Muscle layer of duodenum (tissue), 2 donors: ENCODE measurements around the gene MRGPRD.
A peak's percentile ranks its signal among the peaks of the same experiment; 100 is the strongest.

Experiments used
- H3K27ac ChIP-seq: one replicate; pipeline ENCODE4 v1.7.0; 2013; ENCODE audit warnings: mild to moderate bottlenecking, low read length
- H3K27me3 ChIP-seq: one replicate; pipeline ENCODE4 v1.7.0; 2013; ENCODE audit warnings: low read depth, mild to moderate bottlenecking, control low read depth, low read length
- H3K36me3 ChIP-seq, 2 donors: one replicate each; pipeline ENCODE4 v1.7.0; 2013; ENCODE audit warnings: low read length in 2 of 2, control low read depth in 1 of 2, mild to moderate bottlenecking in 1 of 2; ENCODE audit not compliant: insufficient read depth in 2 of 2, control insufficient read depth in 1 of 2
- H3K4me1 ChIP-seq, 2 donors: one replicate each; pipeline ENCODE4 v1.7.0; 2013; ENCODE audit warnings: low read length in 2 of 2, mild to moderate bottlenecking in 2 of 2, control low read depth in 1 of 2, moderate library complexity in 1 of 2; ENCODE audit not compliant: insufficient read depth in 2 of 2, control insufficient read depth in 1 of 2
- H3K4me3 ChIP-seq, 2 donors: one replicate each; pipeline ENCODE4 v1.7.0; 2013; ENCODE audit warnings: low read length in 2 of 2, low read depth in 1 of 2, mild to moderate bottlenecking in 1 of 2
- H3K9me3 ChIP-seq, 2 donors: one replicate each; pipeline ENCODE4 v1.7.0; 2013; ENCODE audit warnings: low read length in 2 of 2, control low read depth in 1 of 2, mild to moderate bottlenecking in 1 of 2; ENCODE audit not compliant: control insufficient read depth in 1 of 2
- donor health status: healthy.

The MRGPRD gene

DNA sequence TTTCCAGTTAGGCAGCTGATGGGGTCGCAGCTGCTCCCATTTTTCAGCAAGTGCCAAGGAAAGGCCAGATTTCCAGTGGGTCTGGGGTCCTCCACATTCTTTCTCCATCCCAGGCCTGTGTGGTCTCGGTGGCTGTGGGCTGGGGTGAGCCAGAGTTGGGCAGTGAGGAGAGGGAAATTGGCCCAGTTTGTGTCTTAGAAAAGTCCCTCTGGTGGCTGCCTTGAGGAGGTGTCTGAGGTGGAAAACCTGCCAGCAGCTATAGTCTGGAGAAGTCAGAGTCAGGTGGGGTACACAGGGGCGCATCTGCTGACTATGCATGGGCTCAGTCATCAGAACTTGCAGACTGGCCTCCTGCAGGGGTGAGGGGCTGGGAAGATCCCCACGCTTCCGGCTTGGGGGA lies 30.5 kb downstream of the MRGPRD start:
- Histone ChIP-seq H3K4me3 (no peak overlapping the region), H3K4me1 (peaks cover 6 to 36% of the 10 kb centered on the region in 2 donors), H3K9me3 (no peaks in the 10 kb centered on the region), H3K27ac (no peak overlapping the region), H3K27me3 (no peaks in the 10 kb centered on the region), H3K36me3 (no peaks in the 10 kb centered on the region)

DNA sequence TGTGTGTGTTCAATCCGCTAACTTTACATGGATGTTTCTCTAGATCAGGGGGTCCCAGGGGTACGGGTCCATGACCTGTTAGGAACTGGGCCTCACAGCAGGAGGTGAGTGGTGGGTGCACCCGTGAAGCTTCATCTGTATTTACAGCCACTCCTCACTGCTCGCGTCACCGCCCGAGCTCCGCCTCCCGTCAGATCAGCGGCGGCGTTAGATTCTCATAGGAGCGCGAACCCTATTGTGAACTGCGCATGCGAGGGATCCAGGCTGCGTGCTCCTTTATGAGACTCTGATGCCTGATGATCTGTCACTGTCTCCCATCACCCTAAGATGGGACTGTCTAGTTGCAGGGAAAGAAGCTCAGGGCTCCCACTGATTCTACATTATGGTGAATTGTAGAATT lies 31.9 kb downstream of the MRGPRD start:
- Histone ChIP-seq H3K27me3 (no peaks in the 10 kb centered on the region), H3K36me3 (no peaks in the 10 kb centered on the region), H3K4me3 (no peak overlapping the region), H3K9me3 (no peaks in the 10 kb centered on the region), H3K27ac (no peak overlapping the region), H3K4me1 (peaks cover 6 to 32% of the 10 kb centered on the region in 2 donors)

DNA sequence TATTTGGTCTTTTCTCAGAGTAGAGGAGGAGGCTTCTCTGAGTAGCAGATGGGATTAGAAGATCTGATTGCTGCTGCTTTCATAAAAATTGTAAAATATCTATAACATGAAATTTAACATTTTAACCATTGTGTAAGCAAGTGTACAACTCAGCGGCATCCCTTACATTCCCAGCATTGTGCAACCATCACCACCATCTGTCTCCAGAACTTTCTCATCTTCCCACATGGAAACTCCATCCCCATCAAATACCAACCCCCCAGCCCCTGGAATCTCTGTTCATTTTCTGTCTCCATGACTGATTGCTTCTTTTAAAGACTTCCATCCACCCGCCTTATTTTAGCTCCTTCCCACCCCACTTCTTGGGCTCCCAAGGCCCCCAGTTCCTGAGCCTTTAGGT lies 32.3 kb downstream of the MRGPRD start:
- H3K9me3 ChIP-seq: no peaks in the 10 kb centered on the region
- H3K4me1 ChIP-seq: peaks cover 6 to 37% of the 10 kb centered on the region in 2 donors
- no peak overlapping the region for H3K27ac ChIP-seq
- no peak overlapping the region for H3K4me3 ChIP-seq
- no peaks in the 10 kb centered on the region for H3K36me3 ChIP-seq
- no peaks in the 10 kb centered on the region for H3K27me3 ChIP-seq

DNA sequence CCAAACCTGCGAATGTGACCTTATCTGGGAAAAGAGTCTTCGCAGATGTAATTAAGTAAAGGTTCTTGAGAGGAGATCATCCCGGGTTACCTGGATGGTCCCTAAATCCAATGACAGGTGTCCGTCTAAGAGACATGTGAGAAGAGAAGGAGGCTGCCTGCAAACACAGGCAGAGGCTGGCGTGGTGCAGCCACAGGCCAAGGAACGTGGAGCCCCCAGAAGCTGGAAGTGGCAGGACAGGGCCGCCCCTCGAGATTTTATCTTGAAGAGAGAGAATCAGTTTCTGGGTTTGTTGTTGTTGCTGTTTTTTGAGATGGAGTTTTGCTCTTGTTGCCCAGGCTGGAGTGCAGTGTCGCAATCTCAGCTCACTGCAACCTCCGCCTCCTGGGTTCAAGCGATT lies 33.6 kb downstream of the MRGPRD start:
- Histone ChIP-seq H3K9me3 (no peaks in the 10 kb centered on the region), H3K36me3 (no peaks in the 10 kb centered on the region), H3K27me3 (no peaks in the 10 kb centered on the region), H3K27ac (no peak overlapping the region), H3K4me1 (peaks cover 6 to 45% of the 10 kb centered on the region in 2 donors), H3K4me3 (peak overlapping the region in 1 of 2 donors; percentile 9)

DNA sequence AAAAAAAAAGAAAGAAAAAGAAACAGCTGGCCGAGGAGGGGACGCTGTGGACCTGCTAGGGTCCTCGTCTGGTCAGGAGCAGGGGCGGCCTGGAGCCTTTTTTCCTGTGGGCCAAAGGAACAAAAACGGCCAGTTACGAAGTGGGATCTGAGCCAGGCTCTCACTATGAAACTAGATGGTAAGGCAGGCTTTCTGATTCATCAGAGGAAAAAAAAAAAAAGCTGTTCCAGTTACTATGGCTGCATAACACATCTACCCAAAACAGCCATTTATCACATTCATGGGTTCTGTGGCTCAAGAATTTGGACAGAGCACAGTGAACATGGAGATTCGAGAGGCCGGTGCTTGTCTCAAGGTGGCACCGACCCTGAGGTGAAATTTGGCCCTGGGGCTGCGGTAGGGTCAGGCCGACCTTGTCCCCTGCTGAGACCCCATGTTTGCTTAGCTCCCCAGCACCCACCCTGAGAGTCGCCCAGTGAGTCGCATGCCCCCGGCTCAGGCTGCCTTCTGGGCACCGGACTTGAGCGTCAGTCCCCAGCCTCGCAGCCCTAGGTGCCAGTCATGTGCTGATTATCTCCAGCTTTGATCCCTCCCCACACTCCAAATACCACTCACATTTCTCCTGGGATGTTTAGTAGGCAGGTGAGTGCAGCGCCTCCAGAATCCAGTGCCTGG lies 34.2 kb downstream of the MRGPRD start:
- peak overlapping the region in 1 of 2 donors; percentile 9 for H3K4me3 ChIP-seq
- no peaks in the 10 kb centered on the region for H3K36me3 ChIP-seq
- H3K27ac ChIP-seq: no peak overlapping the region
- H3K27me3 ChIP-seq: no peaks in the 10 kb centered on the region
- H3K9me3 ChIP-seq: no peaks in the 10 kb centered on the region
- H3K4me1 ChIP-seq: peaks cover 6 to 45% of the 10 kb centered on the region in 2 donors

DNA sequence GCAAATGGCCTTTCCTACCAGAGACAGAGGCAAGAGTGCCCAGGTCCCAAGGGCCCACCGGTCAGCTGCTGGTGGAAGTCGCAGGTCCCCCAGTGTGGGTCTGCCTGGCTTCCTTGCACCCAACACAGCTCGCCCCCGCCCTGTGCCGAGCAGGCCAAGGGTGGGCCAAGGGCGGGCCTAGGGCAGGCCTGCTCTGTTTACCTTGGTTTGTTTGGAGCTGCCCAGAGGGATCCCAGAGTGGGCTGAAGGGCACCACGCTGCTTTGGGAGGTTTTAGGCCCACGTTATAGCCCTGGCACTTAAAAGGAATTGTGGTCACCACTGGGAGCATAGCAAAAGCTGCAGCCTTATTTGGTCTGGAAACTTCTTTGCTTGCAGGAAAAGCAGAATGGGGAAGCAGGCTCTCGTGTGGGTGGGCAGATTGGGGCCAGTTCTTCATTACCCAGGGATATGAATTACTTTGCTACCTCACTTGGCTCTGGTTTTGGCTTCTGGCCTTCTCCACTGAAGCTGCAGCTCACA lies 38.0 kb downstream of the MRGPRD start:
- Histone ChIP-seq H3K27ac (peak overlapping the region; percentile 75), H3K27me3 (no peaks in the 10 kb centered on the region), H3K4me3 (peak overlapping the region in 1 of 2 donors; percentile 0), H3K4me1 (peaks cover 6 to 37% of the 10 kb centered on the region in 2 donors), H3K36me3 (peaks cover 10 to 24% of the 10 kb centered on the region in 2 donors), H3K9me3 (no peaks in the 10 kb centered on the region)

DNA sequence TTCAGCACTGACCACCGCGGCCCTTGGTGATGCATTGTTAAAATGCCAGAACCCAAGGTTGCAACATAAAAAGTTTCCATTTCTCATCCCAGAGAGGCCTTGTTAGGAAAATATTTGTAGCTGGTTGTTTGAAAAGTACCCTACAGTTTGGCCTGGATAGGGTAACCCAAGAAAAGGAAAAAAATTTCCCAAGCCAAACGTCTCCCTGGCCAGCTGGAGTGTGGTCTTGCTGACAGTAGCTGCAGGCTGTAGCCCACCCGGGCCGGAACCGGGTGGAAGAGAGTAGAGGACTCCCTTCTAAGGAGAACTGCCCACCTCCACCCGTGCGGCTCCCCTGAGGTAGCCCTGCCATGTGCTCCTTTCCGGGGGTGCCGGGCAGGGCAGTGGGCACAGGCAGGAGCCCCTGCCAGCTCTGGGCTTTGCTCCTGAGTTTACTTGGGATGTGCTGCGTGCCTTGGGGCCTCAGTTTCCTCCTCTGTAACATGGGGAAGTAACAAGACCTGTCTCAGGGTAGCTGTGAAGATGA lies 38.6 kb downstream of the MRGPRD start:
- H3K9me3 ChIP-seq: no peaks in the 10 kb centered on the region

DNA sequence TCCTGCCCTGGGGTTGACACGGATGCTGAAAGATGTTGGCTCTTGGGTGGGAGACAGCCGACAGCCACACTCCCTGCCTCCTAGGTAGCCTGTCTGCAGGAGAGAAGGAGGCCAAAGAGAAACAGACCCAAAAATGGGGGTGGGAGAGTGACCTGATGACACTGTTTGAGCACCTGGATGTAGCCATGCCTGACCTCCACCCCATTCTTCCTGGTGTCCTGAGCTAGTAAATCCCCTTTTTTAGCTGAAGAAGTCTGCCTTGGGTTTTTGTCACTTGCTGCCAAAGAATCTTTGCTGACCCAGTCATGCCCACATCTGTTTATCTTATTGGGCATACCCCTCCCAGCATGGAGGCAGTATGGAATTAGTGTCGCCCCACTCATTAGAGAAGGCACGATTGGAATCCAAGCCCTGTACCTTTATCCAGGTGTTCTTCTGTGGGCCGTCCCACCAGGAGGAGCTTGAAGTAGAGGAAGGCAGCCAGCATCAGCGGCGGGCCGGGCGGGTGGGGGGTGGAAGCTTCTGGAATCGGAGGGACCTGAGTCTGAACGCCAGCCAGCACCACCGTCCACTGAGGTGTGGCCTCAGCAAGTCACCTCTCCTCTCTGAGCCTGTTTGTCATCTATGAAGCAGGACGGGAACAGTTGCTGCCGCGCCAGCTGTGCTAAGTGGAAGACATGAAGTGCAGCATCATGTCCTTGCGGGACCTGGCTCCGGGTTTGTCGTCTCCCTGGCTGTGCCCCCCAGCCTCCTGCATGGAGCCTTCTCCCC lies 39.3 kb downstream of the MRGPRD start:
- Histone ChIP-seq H3K27me3 (no peaks in the 10 kb centered on the region), H3K27ac (peak overlapping the region; percentile 75), H3K4me3 (peak overlapping the region in 1 of 2 donors; percentile 0), H3K36me3 (peaks cover 16 to 38% of the 10 kb centered on the region in 2 donors), H3K9me3 (no peaks in the 10 kb centered on the region), H3K4me1 (peaks cover 0 to 24% of the 10 kb centered on the region in 2 donors)

More for the DNA sequence above, 38.6 kb downstream of the MRGPRD start:
- peaks cover 14 to 31% of the 10 kb centered on the region in 2 donors for H3K36me3 ChIP-seq
- H3K27me3 ChIP-seq: no peaks in the 10 kb centered on the region
- peak overlapping the region; percentile 75 for H3K27ac ChIP-seq
- peak overlapping the region in 1 of 2 donors; percentile 0 for H3K4me3 ChIP-seq
- H3K4me1 ChIP-seq: peaks cover 6 to 30% of the 10 kb centered on the region in 2 donors

DNA sequence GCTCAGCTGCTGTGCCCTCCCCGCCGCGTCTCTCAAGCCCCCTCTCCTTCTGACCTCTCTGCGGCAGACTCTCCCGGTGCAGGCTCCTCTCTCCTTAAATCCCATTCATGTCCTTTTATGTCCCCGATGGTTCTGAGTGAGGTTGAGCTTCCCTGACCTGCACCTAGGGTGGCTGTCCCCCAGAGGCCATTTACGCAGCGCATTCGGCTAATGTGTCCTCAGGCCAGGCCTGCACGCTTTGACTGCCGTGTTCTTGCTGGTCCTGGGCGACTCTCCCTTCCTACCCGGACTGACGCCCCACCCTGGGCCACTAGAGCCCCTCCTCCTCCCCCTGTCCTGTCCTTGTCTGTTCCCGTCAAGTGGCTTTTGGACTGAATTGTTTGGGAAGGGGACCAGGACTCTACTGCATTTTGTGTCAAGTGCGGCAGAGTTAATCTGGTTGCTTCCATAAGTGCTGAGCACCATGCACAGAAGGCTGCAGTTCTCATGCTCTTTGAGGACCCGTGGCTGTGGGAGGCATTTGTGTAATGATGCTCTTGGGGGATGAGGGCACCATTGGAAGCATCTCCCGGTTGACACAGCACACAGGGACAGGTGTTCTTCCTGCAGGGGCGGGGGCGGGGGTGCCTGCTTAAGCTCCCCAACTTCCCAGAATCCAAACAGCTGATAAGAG lies 40.0 kb downstream of the MRGPRD start:
- Histone ChIP-seq H3K27me3 (no peaks in the 10 kb centered on the region), H3K4me1 (peaks cover 0 to 19% of the 10 kb centered on the region in 2 donors), H3K4me3 (no peak overlapping the region), H3K36me3 (peaks cover 16 to 45% of the 10 kb centered on the region in 2 donors), H3K9me3 (no peaks in the 10 kb centered on the region), H3K27ac (no peak overlapping the region)

DNA sequence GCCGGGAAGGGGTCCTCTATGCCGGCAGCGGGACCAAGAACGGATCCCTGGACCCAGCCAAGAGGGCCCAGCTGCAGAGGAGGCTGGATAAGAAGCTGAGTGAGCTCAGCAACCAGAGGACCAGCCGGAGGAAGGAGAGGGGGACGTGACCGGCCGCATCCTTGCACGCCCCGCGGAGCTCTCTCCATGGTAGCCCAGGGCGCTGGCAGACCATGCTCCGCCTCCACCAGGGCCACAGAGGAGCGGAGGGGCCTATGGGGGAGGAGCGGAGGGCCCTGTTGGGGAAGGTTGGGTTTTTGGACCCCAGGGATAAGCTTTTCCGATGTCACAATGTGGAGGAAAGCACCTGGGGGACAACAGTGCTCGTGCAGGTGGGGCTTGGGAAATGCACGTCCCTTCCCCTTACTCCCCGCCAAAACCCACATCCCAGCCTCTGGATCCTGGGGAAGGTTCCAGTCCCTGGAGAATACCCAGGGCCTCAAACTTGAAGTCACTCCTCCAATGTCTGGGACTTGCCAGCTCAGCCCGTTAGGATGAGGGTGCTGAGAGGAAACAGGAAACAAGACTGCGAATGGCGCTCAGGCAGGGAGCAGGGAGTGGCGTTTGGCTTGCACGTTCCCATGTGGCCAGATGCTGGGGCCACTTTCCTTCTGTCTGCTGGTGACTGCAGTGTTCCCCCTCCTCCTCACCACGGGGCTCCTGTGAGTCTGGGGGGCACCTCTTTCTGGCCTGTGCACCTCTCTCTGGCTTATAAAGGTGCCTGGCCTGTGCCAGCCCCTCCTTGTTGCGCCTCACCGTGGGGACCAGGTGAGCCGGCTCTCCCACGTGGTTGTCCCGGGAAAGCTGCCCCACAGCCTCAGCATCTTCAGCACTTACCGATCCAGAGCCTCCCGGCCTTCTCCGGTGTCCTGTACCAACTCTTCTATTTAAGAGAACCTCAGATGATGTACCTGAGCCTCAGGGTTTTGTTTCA lies 40.9 kb downstream of the MRGPRD start:
- Histone ChIP-seq H3K36me3 (peaks cover 21 to 53% of the 10 kb centered on the region in 2 donors), H3K27ac (no peak overlapping the region), H3K9me3 (no peaks in the 10 kb centered on the region), H3K27me3 (no peaks in the 10 kb centered on the region), H3K4me3 (no peak overlapping the region), H3K4me1 (peaks cover 0 to 14% of the 10 kb centered on the region in 2 donors)
